Cardiac muscle cell (in vitro differentiated cells and primary cell): Measurements from ENCODE around the gene ENTPD2. TPM values are rescaled to one million over a fixed set of nuclear protein-coding genes. Genes with fewer than 3 reads are reported as not detected.

Experiments
- DNase-seq, 2 donors: peaks; one replicate each; pipeline versions ENCODE4 v3.0.0 to v3.0.0-alpha.2; 2010 to 2017; ENCODE audit warnings: low read depth in 1 of 2, low spot score in 1 of 2
- H3K27ac ChIP-seq: fragments of 200-600 bp; sonication (generic); 2 replicates; pipeline ENCODE4 v1.5.1; 2016
- H3K27me3 ChIP-seq: fragments of 200-600 bp; sonication (generic); 2 replicates; pipeline ENCODE4 v1.6.0; 2016; ENCODE audit warnings: control low read depth
- H3K36me3 ChIP-seq: fragments of 200-600 bp; sonication (generic); 2 replicates; pipeline ENCODE4 v1.5.1; 2016; ENCODE audit warnings: control low read depth
- H3K4me1 ChIP-seq: fragments of 200-600 bp; sonication (generic); 2 replicates; pipeline ENCODE4 v1.8.1; 2017; ENCODE audit warnings: low read depth, mild to moderate bottlenecking, mixed run types
- H3K4me3 ChIP-seq: fragments of 200-600 bp; sonication (generic); 2 replicates; pipeline ENCODE4 v1.5.1; 2016; ENCODE audit warnings: mild to moderate bottlenecking
- H3K9me3 ChIP-seq: fragments of 200-600 bp; sonication (generic); 2 replicates; pipeline ENCODE4 v1.5.1; 2017; ENCODE audit warnings: low read depth, mild to moderate bottlenecking, control low read depth
- polyA plus RNA-seq: library from polyadenylated mRNA; unstranded; fragments of >200 nt; fragmentation: Nextera tagmentation; extraction: Ambion mirVana; gene quantifications from 2 replicates; pipeline ENCODE4 v1.2.1, GENCODE V29; 2016
- total RNA-seq: library from RNA; depleted of rRNA; stranded (reverse); fragments of >200 nt; gene quantifications from 2 replicates; pipeline ENCODE4 v1.2.3, GENCODE V29; 2016
- TF ChIP-seq, protein P1 (sequence below): IDR thresholded peaks from 2 replicates; pipeline ENCODE4 v1.5.1; 2012; ENCODE audit warnings: low read depth, mild to moderate bottlenecking, low read length

The ENTPD2 gene
- total and polyA plus RNA-seq, 2 experiments from 2014 or later, result not detected

DNA sequence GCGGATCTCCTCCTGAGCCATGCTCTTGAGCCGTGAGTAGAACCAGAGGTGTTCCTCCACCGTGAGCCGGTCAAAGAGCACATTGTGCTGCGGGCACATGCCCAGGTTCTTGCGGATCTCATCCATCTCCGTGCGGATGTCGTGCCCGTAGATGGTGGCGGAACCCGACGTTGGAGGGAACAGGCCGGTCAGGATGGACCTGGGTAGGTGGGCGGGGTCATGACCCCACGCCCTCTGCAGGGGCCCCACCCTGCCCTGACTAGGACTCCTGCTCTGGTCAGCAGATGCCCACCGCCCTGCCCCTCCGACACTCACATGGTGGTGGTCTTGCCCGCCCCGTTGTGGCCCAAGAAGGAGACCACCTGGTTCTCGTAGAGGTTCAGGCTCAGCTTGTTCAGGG is 37.9 kb downstream of the ENTPD2 start:
- no peaks in the 10 kb centered on the region for H3K9me3 ChIP-seq
- no peaks in the 10 kb centered on the region for H3K4me1 ChIP-seq
- no peak overlapping the region for H3K4me3 ChIP-seq
- no peak for DNase-seq
- peaks cover 12% of the 10 kb centered on the region for H3K36me3 ChIP-seq
- H3K27me3 ChIP-seq, result no peaks in the 10 kb centered on the region
- H3K27ac ChIP-seq, result no peak overlapping the region
- TF ChIP-seq, protein P1, sequence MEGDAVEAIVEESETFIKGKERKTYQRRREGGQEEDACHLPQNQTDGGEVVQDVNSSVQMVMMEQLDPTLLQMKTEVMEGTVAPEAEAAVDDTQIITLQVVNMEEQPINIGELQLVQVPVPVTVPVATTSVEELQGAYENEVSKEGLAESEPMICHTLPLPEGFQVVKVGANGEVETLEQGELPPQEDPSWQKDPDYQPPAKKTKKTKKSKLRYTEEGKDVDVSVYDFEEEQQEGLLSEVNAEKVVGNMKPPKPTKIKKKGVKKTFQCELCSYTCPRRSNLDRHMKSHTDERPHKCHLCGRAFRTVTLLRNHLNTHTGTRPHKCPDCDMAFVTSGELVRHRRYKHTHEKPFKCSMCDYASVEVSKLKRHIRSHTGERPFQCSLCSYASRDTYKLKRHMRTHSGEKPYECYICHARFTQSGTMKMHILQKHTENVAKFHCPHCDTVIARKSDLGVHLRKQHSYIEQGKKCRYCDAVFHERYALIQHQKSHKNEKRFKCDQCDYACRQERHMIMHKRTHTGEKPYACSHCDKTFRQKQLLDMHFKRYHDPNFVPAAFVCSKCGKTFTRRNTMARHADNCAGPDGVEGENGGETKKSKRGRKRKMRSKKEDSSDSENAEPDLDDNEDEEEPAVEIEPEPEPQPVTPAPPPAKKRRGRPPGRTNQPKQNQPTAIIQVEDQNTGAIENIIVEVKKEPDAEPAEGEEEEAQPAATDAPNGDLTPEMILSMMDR, result no peak

DNA sequence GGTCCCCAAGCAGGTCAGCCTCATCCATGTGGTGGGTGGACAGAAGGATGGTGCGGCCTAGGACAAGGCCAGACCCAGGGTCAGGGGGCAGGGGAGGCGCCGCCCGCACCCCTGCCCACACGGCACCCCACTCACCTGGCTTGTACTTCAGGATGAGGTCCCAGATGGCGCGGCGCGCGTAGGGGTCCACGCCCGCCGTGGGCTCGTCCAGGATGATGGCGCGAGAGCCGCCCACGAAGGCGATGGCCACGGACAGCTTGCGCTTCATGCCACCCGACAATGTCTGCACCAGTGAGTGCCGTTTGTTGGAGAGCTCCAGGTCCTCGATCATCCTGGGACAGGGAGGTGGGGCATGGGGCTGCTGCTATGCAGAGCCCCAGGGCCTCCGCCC is 38.3 kb downstream of the ENTPD2 start:
- H3K36me3 ChIP-seq, result peaks cover 12% of the 10 kb centered on the region
- no peaks in the 10 kb centered on the region for H3K4me1 ChIP-seq
- H3K4me3 ChIP-seq, result no peak overlapping the region
- no peak overlapping the region for H3K27ac ChIP-seq
- TF ChIP-seq, protein P1, result no peak
- no peaks in the 10 kb centered on the region for H3K27me3 ChIP-seq
- DNase-seq, result no peak
- no peaks in the 10 kb centered on the region for H3K9me3 ChIP-seq

DNA sequence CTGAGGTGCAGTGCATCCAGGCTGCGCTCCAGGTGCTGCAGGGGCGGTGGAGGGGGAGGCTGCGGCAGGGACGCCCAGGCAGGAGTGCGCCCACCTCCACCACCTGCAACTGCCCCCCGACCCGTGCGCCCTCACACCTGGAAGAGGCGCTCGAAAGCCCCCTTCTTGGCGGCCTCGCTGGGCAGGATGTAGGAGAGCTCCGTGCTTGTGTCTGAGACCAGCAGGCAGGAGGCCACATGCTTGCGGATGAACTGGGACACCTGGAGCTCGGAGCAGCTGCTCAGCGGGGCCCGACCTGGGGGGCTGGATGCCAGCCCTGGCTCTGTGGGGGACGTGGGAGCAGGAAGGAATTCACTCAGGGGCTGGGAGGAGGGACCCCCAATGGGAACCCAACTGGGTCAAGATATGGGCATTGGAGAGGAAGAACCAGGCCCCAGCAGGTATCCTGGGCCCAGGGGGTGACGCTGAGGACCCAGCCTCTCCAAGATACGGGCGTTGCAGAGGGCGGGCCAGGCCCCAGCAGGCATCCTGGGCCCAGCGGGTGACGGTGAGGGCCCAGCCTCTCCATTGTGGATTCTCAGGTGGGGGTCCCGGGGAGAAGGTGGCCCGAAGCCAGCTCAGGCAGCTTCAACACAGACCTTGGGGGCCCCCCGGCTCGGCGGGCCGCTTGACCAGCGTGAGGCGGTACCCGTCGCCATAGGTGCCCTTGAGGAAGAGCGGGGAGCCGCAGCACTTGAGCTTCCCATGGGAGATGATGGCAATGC is 38.9 kb downstream of the ENTPD2 start:
- no peaks in the 10 kb centered on the region for H3K27me3 ChIP-seq
- no peak overlapping the region for H3K27ac ChIP-seq
- H3K36me3 ChIP-seq, result peaks cover 12% of the 10 kb centered on the region
- DNase-seq, result no peak
- no peaks in the 10 kb centered on the region for H3K9me3 ChIP-seq
- TF ChIP-seq, protein P1, result no peak
- no peak overlapping the region for H3K4me3 ChIP-seq
- no peaks in the 10 kb centered on the region for H3K4me1 ChIP-seq

DNA sequence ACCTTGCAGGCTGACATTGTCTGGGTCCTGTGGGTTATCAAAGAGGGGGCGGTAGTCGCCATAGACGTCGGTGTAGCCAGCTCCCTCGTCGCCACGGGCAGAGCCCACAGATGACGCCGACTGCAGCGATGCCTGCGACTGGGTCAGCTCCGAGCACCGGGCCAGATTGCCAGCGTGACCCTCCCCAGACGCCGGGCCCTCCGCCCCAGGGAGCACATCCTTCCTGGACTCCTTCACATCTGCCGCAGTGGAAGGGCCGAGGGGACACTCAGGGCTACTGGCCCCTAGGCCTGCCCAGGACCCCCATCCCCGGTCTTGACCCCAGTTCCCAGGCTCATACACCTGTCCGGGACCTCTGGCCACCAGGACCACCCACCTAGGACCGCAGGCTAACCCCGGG is 39.7 kb downstream of the ENTPD2 start:
- no peak for DNase-seq
- Histone ChIP-seq H3K4me1 (no peaks in the 10 kb centered on the region), H3K36me3 (peaks cover 12% of the 10 kb centered on the region), H3K4me3 (no peak overlapping the region), H3K27ac (no peak overlapping the region), H3K9me3 (no peaks in the 10 kb centered on the region), H3K27me3 (no peaks in the 10 kb centered on the region)
- TF ChIP-seq, protein P1, result no peak

DNA sequence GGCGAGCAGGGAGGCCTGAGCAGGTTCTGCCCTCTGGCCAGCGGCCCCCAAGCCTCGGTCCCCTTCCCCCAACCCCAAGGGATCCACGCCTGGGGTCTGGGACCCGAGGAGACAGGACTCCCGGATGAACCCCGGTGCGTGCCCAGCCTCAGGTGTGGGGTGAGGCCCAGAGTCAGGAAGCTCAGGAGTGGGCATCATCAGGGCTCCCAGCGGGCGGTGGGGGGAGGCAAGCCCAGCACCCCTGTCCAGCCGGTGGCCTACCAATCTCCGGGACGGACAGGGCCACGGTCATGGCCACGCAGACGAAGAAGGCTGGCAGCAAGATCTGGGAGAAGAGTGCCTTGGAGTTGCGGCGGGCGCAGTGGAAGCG is 40.3 kb downstream of the ENTPD2 start:
- Histone ChIP-seq H3K4me1 (no peaks in the 10 kb centered on the region), H3K9me3 (no peaks in the 10 kb centered on the region), H3K27ac (no peak overlapping the region), H3K36me3 (peaks cover 12% of the 10 kb centered on the region), H3K4me3 (no peak overlapping the region), H3K27me3 (no peaks in the 10 kb centered on the region)
- DNase-seq, result no peak
- TF ChIP-seq, protein P1, result no peak
